Tibial artery (tissue), 4 donors: ENCODE data around the gene FASTK.
A peak's percentile ranks its signal among the peaks of the same experiment; 100 is the strongest.

ENCODE experiments used
- DNase-seq, 2 donors: peaks; one replicate each; pipeline ENCODE4 v3.0.0-alpha.2; 2019
- H3K27ac ChIP-seq, 2 donors: fragments of 200-600 bp; sonication (generic) in 1 of 2; 1 replicate in 1 of 2; 2 replicates in 1 of 2; pipeline ENCODE4 v1.5.1; 2018 to 2019; ENCODE audit warnings: mild to moderate bottlenecking in 1 of 2
- H3K27me3 ChIP-seq, 2 donors: fragments of 200-600 bp; sonication (generic) in 1 of 2; one replicate each; pipeline versions ENCODE4 v1.5.1 to v1.6.0; 2016 to 2019
- H3K36me3 ChIP-seq, 3 donors: fragments of 200-600 bp; sonication (generic) in 2 of 3; one replicate each; pipeline ENCODE4 v1.5.1; 2016 to 2019; ENCODE audit warnings: mild to moderate bottlenecking in 2 of 3
- H3K4me1 ChIP-seq, 4 donors: fragments of 200-600 bp; sonication (generic) in 2 of 4; 1 replicate in 3 of 4; 2 replicates in 1 of 4; pipeline ENCODE4 v1.5.1; 2016 to 2019
- H3K4me3 ChIP-seq, 2 donors: fragments of 200-600 bp; sonication (generic) in 1 of 2; 1 replicate in 1 of 2; 2 replicates in 1 of 2; pipeline ENCODE4 v1.5.1; 2018 to 2019; ENCODE audit warnings: mild to moderate bottlenecking in 2 of 2
- H3K9me3 ChIP-seq, 3 donors: fragments of 200-600 bp; sonication (generic) in 1 of 3; one replicate each; pipeline ENCODE4 v1.5.1; 2016 to 2019
- intact Hi-C: fragments of 100-400 bp; cut with DNase I; formaldehyde crosslinking; loops from one replicate; pipeline ENCODE4 v1.15.0; 2023; ENCODE audit warnings: low total_unique reads
- TF ChIP-seq, protein P1 (sequence below), 2 experiments: fragments of 200-600 bp in 1 of 2; fragments of 450-650 bp in 1 of 2; IDR thresholded peaks; one replicate each; pipeline ENCODE4 v1.5.1; 2017 to 2019; ENCODE audit warnings: antibody characterized with exemption in 2 of 2, mild to moderate bottlenecking in 1 of 2, moderate library complexity in 1 of 2

Gene FASTK

DNA sequence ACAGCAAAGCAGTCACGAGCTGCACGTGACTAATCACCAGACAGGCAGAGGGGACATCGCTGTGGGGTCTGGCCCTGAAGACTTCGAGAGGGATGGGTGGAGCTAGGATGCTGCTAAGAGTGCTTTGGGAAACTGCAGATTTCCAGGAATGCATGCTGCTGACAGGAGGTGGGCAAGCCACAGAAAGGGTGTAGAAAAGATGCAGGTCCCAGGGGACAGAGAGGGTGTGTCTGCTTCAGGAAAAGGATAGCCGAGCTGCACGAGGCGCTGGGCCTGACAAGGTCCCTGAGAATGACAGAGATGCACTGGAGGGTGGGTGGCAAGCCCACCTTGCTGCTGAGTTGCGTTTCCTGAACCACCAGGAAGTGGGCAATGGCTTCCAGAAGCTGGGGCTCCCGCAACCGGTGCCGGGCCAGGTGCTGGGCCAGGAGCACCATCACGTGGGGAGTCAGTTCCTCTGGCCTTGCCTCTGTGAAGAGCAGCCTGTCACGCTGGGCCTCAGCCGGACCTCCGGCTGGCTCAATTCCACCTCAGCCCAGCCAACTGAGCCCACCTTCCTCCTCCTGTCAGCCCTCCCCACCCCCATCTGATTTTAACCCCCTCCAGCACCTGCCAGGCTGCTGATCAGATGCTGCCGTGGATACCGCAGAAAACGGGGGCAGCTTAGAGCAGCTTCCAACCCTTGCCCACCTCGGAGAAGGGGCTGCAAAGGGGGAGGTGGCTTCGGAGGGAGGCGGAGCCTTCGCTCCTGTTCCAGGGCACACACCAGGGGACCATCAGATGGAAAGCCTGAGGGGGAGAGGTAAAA, 2.2 kb downstream of the FASTK start:
- intact Hi-C loops, result no loop called here
- Histone ChIP-seq H3K4me1 (peaks cover 0 to 57% (median 43%) of the 10 kb centered on the region in 4 donors), H3K36me3 (peaks cover 16 to 43% (median 41%) of the 10 kb centered on the region in 3 donors), H3K4me3 (no peak overlapping the region), H3K27me3 (no peaks in the 10 kb centered on the region), H3K9me3 (no peaks in the 10 kb centered on the region), H3K27ac (peak overlapping the region in 1 of 2 donors; percentile 38)
- peak; percentile 67 to 75 for DNase-seq
- TF ChIP-seq, protein P1, sequence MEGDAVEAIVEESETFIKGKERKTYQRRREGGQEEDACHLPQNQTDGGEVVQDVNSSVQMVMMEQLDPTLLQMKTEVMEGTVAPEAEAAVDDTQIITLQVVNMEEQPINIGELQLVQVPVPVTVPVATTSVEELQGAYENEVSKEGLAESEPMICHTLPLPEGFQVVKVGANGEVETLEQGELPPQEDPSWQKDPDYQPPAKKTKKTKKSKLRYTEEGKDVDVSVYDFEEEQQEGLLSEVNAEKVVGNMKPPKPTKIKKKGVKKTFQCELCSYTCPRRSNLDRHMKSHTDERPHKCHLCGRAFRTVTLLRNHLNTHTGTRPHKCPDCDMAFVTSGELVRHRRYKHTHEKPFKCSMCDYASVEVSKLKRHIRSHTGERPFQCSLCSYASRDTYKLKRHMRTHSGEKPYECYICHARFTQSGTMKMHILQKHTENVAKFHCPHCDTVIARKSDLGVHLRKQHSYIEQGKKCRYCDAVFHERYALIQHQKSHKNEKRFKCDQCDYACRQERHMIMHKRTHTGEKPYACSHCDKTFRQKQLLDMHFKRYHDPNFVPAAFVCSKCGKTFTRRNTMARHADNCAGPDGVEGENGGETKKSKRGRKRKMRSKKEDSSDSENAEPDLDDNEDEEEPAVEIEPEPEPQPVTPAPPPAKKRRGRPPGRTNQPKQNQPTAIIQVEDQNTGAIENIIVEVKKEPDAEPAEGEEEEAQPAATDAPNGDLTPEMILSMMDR (IDR thresholded peaks at IDR 0.05), result no peak

DNA sequence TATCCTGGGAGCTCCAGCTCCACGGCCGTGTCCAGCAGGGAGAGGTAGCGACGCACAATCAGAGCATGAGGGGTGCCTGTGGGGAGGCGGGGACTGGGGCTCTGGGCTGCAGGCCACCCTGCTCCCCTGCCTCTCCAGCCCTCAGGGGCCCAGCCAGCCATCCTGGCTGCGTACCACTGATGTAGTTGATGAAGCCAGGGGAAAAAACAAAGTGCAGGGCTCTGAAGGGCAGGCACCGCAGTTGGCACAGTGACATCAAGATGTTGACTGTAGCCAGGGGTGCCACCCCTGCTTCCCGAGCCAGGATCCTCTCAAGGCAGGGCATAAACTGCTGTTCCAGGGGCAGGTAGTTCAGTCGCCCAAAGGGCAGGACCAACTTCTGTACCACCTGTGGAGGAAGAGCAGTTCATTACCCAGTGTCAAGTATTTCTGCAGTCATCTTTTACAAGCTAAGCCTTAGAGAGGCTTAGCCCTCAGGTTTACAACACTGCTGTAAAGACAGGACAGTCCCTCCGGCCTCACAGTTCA, 2.8 kb downstream of the FASTK start:
- peaks cover 0 to 56% (median 42%) of the 10 kb centered on the region in 4 donors for H3K4me1 ChIP-seq
- H3K27me3 ChIP-seq, result no peaks in the 10 kb centered on the region
- peaks cover 22 to 50% (median 47%) of the 10 kb centered on the region in 3 donors for H3K36me3 ChIP-seq
- intact Hi-C loops, result no loop called here
- no peak overlapping the region for H3K4me3 ChIP-seq
- peak overlapping the region; percentile 11 to 38 for H3K27ac ChIP-seq
- no peak for DNase-seq
- TF ChIP-seq, protein P1 (IDR thresholded peaks at IDR 0.05), result no peak
- H3K9me3 ChIP-seq, result no peaks in the 10 kb centered on the region

DNA sequence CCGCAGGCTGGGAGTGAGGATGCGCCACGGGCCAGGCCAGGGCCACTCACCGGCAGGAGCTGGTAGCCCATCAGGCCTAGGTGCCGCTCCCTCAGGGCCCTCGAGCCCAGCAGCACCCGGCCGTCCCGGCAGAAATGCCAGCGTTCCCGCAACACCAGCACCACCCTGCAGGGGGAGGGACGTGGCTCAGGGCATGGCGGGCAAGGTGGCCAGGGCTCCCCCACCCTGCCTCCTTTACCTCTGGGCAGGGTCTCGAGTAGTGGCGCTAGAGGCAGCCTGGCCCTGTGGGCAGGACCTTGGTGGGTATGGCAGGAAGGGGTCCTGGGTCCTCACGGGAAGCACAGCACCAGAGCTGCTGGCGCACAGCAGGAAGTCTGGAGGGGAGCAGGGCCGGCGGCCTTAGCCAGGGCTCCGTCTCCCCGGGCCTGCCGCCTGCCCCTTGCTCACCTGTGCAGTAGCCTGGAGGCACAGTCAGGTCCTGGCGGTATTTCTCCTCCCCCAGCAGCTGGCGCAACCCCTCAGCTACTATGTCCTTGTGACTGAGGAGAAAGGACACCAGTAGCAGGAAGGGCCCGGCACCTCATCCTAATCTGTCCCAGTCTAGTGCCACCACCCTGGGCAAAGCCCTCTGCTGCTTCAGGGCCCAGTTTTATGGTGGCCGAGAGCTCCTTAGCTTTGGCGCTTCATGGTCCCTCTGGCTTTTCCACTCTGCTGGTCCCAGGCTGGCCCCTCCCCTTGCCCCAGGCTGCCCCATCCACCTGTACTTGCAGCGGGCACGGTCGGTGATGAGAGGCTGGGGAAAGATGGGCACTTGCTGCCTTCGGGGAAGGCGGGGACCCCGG, 3.5 kb downstream of the FASTK start:
- H3K36me3 ChIP-seq, result peaks cover 26 to 56% (median 54%) of the 10 kb centered on the region in 3 donors
- TF ChIP-seq, protein P1 (IDR thresholded peaks at IDR 0.05), result peak in 1 of 2 experiments; percentile 12
- H3K9me3 ChIP-seq, result no peaks in the 10 kb centered on the region
- H3K4me3 ChIP-seq, result no peak overlapping the region
- intact Hi-C loops, result no loop called here
- no peaks in the 10 kb centered on the region for H3K27me3 ChIP-seq
- peak overlapping the region; percentile 11 to 38 for H3K27ac ChIP-seq
- peaks cover 0 to 49% (median 35%) of the 10 kb centered on the region in 4 donors for H3K4me1 ChIP-seq
- no peak for DNase-seq

DNA sequence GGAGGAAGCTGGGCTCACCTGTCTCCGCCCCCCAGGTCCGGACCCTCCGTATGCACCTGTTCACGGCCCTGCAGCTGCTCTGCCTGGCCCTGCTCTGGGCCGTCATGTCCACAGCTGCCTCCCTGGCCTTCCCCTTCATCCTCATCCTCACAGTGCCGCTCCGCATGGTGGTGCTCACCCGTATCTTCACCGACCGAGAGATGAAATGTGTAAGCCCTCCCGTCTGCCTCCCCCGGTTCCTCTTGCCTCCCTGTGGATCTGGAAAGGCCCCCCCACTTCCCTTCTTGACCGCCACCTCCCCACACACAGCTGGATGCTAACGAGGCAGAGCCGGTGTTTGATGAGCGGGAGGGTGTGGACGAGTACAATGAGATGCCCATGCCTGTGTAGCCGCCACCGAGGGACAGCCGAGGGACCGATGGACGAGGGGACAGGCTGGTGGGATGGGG, 4.6 kb downstream of the FASTK start:
- H3K4me1 ChIP-seq, result peaks cover 0 to 38% (median 25%) of the 10 kb centered on the region in 4 donors
- H3K27me3 ChIP-seq, result no peaks in the 10 kb centered on the region
- DNase-seq, result no peak
- H3K36me3 ChIP-seq, result peaks cover 36 to 67% (median 65%) of the 10 kb centered on the region in 3 donors
- intact Hi-C loops, result no loop called here
- TF ChIP-seq, protein P1 (IDR thresholded peaks at IDR 0.05), result no peak
- no peak overlapping the region for H3K4me3 ChIP-seq
- H3K27ac ChIP-seq, result no peak overlapping the region
- no peaks in the 10 kb centered on the region for H3K9me3 ChIP-seq

DNA sequence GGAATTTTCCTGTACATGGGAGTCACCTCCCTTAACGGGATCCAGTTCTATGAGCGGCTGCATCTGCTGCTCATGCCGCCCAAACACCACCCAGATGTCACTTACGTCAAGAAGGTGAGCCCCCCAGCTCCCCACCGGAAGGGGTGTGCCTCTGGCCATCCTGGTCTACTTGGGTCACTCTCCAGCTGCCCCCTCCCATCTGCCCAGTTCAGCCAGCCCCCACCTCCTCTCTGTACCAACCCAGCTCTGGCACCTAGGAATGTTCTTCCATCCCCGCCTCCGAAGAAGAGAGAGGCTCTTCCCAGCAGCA, 5.0 kb downstream of the FASTK start:
- TF ChIP-seq, protein P1 (IDR thresholded peaks at IDR 0.05), result no peak
- DNase-seq, result no peak
- intact Hi-C loops, result no loop called here
- H3K4me3 ChIP-seq, result no peak overlapping the region
- H3K36me3 ChIP-seq, result peaks cover 40 to 71% (median 68%) of the 10 kb centered on the region in 3 donors
- H3K4me1 ChIP-seq, result peaks cover 0 to 37% (median 23%) of the 10 kb centered on the region in 4 donors
- no peaks in the 10 kb centered on the region for H3K27me3 ChIP-seq
- H3K27ac ChIP-seq, result no peak overlapping the region
- no peaks in the 10 kb centered on the region for H3K9me3 ChIP-seq
